NCI-H226 (cell line): ENCODE measurements around the gene BMERB1.
"Not testable (repeated sequence)": the region's sequence is repeated elsewhere in the genome, so short reads cannot be mapped to it uniquely, and the experiment has no call there.

ENCODE experiments used
- DNase-seq: peaks from one replicate; pipeline ENCODE4 v3.0.0-alpha.2; 2015

The BMERB1 gene

DNA sequence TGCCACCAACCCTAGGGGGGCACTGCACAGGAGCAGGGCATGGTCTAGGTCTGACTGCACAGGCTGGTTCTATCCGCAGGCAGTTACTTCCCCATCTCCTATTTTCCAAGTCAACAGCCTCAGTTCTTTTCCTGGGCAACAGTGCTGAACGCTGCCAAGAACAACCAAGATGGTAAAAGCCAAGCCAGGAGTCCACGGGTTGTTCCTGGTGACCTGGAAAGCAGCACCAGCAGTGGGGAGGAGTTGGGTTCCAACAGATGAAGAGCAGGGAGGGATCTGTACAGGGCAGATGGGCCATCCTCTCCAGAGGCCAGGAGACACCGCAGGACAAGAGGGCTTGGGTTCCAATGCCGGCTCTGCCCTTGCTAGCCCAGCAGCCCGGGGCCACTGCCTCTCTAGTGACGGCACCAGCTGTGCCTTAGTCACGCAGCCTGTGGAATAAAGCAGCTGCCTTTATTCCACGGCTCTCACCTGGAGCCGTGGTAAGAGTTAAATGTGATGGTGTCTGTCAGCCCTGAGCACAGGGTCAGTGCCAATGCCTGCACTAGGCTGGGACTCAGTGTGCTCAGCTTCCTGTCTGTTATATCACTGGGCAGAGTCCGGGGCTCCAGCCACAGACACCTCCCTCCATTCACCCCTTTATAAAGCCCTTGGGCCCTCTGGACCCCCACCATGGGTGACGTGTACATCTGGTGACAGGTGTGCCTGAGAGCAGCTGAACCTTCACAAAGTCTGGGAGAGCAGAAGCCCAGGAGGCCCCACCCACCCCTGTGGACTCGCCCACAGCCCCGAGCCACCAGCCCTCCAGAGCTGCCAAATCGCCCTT lies 163.6 kb downstream of the BMERB1 start:
- no peak for DNase-seq

- DNase-seq: no peak
These were observed 164.3 kb downstream of the BMERB1 start for GRCh38 chr16:15598648-15599190.

GRCh38 chr16:15599303-15600070 lies 165.1 kb downstream of the BMERB1 start:
- no peak for DNase-seq

DNA sequence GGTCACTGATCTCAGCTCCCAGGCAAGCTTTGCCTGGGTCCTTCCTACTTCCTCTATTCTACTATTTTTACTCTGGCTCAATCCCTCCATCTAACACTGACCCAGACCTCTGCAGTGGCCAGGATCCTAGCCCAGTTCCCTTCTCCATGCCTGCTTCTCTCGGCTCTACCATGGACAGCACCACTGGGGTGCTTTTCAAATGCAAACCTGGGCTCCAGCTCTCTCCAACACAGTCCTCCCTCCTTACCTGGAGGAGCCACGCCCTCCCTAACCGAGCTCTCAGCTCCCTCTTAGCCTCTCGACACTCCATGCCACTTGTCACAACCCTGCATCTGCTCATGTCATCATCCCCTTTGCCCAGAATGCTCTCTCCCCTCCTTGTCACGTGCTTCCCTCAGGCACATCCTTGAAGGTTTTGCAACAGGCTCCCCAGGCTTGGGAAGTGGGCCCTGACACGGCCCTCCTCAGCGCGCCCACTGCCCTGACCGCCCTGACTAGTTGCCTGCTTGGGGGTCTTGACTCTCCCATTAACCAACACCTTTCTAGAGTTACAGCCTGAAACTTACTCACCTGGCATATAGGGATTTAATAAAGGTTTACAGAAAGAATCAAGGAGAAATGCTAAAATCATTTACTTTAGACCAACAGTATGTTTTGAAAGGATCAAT lies 167.0 kb downstream of the BMERB1 start:
- no peak for DNase-seq

- no peak for DNase-seq
These were observed 168.1 kb downstream of the BMERB1 start for GRCh38 chr16:15602285-15603044.

GRCh38 chr16:15604460-15605440 lies 170.4 kb downstream of the BMERB1 start:
- DNase-seq: no peak

DNA sequence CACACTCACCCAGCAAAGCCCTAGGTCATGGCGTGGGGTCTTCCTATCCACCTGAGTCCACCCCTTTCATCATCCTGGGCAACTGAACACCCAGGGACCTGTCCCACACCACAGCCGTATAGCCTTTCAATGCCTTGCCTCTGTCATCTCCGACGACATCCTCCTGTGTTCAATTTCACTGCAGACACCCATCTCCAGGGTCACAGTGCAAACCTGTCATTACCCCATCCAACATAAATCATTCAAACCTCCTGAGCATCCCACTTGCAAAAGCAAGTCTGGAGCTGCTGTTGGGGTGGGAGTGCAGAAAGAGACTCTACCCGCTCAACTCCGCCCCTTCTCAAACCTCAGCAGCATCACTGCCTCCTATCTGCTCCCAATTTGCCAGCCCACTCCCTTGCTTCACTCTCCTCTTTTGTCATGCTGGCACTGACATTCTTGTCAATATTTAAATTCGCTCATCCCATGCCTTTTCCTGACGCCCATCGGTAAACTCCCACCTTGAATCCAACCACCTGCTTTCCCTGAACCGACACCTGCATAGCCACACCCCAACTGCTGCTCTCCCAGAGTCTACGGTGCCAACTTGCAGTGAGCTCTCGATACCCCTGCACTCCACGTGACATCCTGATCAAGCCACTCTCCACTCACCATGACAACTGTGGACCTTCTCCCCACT lies 171.6 kb downstream of the BMERB1 start:
- no peak for DNase-seq

GRCh38 chr16:15606518-15607220 lies 172.3 kb downstream of the BMERB1 start:
- DNase-seq: no peak

- DNase-seq: not testable (repeated sequence)
These were observed 172.9 kb downstream of the BMERB1 start for GRCh38 chr16:15607221-15607699.

GRCh38 chr16:15607700-15608396 lies 173.5 kb downstream of the BMERB1 start:
- no peak for DNase-seq

DNA sequence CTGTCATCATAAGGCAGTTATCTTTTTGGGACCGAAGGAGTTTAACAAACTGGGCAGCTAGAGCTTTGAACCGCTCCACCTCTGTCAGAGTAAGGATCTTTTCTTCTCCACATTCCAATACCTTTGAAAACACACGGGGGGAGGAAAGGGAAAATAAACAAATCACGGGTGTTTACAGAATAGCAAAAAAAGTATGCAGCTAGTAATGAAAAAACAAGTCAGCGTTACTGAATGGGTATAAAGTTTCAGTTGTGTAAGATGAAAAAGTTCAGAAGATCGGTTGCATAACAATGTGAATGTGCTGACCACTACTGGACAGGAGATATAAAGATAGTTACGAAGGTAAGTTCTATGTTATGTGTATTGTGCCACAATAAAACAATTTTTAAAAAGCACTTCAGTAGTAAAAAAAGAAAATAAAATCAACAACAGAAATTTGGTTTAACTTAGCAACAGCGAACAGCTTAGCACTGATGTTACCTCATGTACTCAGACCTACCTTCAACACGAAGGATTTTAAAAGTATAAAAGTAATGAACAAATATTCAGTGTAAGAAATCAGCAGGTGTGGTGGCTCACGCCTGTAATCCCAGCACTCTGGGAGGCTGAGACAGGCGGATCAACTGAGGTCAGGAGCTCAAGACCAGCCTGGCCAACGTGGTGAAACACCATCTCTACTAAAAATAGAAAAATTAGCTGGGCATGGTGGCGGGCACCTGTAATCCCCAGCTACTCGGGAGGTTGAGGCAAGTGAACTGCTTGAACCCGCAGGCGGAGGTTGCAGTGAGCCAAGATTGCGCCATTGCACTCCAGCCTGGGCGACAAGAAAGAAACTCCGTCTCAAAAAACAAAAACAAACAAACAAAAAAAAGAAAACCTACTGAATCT lies 174.3 kb downstream of the BMERB1 start:
- DNase-seq: no peak

DNA sequence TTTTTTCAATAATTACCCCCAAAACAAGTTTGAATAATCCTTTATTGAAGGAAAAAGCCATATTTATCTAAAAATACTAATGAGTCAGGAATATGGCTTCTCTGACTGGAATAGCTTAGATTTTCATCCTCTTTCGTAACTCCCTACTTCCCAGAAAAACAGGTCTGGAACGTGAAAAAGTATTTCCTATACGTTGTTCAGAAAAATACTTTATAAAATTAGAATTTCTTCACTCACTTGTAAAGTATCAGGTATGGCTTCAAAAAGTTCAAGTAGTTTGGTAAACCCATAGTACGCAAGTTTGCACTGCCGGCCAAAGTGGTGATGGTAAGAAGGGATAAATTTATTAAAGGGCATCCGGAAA lies 174.9 kb downstream of the BMERB1 start:
- no peak for DNase-seq

DNA sequence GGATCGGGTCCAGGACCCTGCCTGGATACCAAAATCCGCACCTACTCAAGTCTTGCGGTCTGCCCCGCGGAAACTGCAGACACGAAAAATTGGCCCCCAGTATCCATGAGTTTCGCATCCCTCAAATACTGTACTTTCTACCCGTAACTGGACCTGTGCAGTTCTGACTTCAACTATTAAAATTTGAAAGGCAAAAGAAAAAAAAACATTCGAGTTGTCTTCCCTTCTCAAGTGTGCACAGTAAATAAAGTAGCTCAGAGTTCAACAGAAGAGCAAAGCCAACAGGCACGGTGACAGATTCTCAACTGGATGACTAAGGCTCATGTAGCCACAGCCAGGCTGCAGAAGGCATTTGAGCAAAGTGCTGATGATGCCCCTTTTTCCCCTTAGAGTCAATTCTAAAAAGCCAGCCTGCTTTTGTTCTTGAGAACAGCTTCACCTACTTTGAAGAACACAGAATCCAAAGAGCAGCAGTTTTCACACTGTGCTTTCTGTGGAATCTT lies 176.0 kb downstream of the BMERB1 start:
- no peak for DNase-seq

DNA sequence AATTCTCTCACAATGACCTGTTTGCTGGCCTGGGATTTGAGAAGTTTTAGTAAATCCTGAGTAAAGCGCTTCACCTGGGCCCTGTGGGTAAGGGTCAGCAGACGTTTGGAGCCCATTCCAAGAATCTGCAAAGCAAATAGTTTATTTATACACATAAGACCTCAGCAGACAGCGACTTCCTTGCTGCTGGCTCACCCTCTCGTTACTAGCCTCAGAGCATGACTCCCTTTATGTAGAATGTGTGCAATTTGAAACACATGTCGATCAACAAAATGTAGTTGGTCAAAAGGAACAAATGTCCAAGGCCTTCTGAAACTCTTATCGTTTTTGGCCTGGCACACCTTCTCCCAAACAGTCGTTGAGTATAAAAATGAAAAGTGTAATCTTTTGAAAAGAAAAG lies 177.2 kb downstream of the BMERB1 start:
- DNase-seq: no peak

- peak; percentile 40 for DNase-seq
These were observed 179.3 kb downstream of the BMERB1 start for GRCh38 chr16:15613676-15614075.

GRCh38 chr16:15616012-15616411 lies 181.6 kb downstream of the BMERB1 start:
- DNase-seq: no peak

GRCh38 chr16:15616475-15617165 lies 182.2 kb downstream of the BMERB1 start:
- DNase-seq: no peak
